KOPT-K1 (cell line): ENCODE results near the gene PPP1R14C.

Experiments used
- H3K27ac ChIP-seq: fragments of 200-600 bp; sonication (generic); 2 replicates; pipeline ENCODE4 v1.5.1; 2016; ENCODE audit warnings: antibody characterized with exemption, mild to moderate bottlenecking, low read depth, low read length; ENCODE audit not compliant: poor library complexity, severe bottlenecking
- H3K36me3 ChIP-seq: fragments of 200-600 bp; sonication (generic); 2 replicates; pipeline ENCODE4 v1.5.1; 2017; ENCODE audit warnings: antibody characterized with exemption, mild to moderate bottlenecking, low read length, moderate library complexity; ENCODE audit not compliant: insufficient read depth
- H3K9me3 ChIP-seq: fragments of 200-600 bp; sonication (generic); 2 replicates; pipeline ENCODE4 v1.5.1; 2017; ENCODE audit warnings: antibody characterized with exemption, low read length, mild to moderate bottlenecking; ENCODE audit not compliant: insufficient read depth, poor library complexity, severe bottlenecking

The PPP1R14C gene

DNA sequence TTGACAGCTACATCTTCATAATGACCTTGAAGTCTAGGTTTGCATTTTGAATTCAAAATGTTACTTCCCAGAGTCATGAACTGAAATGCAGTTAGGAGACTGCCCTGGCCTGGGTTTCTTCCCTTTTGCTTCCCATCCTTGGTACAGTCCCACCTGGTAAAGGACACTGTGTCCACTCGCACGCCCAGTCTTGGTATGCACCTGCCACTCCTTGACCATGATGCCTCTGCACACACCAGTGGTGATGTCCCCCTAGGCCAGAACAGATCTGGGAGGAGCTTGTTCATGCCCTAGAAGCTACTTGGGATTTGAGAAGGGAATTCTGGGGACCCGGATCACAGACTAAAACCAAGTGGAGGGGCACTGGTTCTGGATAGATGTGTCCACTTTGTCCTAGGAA is 3.6 kb downstream of the PPP1R14C start:
- Histone ChIP-seq H3K9me3 (peaks cover 22% of the 10 kb centered on the region), H3K36me3 (no peaks in the 10 kb centered on the region), H3K27ac (no peak overlapping the region)

DNA sequence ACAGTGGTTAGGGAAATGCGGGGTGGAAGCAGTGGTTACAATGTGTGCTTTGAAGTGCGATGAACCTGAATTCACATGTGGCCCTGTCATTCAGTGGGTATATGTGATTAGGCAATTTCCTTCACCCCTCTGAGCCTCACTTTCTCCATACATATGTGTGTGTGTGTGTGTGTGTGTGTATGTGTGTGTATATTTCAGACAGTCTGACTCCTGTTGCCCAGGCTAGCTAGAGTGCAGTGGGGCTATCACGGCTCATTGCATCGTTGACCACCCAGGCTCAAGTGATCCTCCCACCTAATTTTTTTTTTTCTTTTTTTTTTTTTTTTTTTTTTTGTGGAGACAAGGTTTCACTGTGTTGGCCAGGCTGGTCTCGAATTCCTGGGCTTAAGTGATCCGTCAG is 6.3 kb downstream of the PPP1R14C start:
- Histone ChIP-seq H3K9me3 (peaks cover under 1% of the 10 kb centered on the region), H3K27ac (no peak overlapping the region), H3K36me3 (no peaks in the 10 kb centered on the region)

DNA sequence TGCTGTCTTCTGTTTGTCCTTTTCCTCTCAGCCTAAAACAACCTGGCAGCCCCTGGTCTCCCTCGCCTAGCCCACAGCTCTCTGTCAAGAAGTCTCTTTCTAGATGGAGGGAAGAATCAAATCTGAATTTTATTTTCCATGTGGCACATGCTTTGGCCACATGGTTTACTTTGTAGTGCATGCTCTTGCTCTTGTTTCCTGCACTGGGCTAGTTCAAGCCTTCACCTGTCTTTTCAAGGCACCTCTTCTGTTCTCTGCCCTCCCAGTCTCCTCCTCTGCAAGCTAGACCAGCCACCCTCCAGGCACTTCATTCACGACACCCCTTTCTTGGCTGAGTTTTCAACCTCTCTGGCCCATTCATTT is 7.6 kb downstream of the PPP1R14C start:
- no peaks in the 10 kb centered on the region for H3K36me3 ChIP-seq
- H3K27ac ChIP-seq: no peak overlapping the region
- H3K9me3 ChIP-seq: no peaks in the 10 kb centered on the region

DNA sequence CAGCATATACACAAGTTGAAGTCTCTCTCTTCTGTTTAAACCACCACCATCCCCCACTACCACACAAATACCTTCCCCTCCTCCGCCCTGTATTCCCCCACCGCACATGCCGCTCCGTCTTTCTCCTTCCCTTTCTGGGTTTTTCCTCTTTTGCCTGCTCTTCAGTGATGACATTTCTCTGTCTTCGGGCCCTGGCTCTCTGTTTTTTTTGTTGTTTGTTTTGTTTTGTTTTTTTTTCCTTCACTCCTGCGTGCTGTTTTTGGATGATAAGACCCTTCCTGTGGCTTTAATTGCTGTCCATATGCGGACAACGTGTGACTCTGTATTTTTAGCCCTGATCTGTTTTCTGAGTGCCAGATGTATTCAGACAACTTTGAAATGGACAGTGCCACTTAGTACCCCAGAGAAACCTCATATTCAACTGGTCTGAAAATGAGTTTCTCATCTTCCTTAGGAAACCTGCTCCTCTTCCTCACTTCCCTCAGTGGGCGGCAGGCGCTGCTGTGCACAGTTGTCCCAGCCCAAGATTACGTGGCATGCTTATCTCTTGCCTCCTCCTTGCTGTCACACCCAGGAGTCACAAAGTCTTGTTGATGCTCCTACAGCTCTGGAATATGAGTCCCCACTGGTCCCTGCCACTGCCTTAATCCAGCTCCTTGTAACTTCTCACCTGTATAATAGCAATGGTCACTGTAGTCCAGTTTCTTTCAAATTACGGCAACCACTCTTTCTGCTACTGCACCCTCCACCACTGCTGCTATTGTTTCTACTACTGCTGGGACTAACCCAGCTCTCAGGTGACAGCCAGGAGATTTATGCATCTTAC is 8.2 kb downstream of the PPP1R14C start:
- Histone ChIP-seq H3K27ac (no peak overlapping the region), H3K9me3 (no peaks in the 10 kb centered on the region), H3K36me3 (no peaks in the 10 kb centered on the region)

DNA sequence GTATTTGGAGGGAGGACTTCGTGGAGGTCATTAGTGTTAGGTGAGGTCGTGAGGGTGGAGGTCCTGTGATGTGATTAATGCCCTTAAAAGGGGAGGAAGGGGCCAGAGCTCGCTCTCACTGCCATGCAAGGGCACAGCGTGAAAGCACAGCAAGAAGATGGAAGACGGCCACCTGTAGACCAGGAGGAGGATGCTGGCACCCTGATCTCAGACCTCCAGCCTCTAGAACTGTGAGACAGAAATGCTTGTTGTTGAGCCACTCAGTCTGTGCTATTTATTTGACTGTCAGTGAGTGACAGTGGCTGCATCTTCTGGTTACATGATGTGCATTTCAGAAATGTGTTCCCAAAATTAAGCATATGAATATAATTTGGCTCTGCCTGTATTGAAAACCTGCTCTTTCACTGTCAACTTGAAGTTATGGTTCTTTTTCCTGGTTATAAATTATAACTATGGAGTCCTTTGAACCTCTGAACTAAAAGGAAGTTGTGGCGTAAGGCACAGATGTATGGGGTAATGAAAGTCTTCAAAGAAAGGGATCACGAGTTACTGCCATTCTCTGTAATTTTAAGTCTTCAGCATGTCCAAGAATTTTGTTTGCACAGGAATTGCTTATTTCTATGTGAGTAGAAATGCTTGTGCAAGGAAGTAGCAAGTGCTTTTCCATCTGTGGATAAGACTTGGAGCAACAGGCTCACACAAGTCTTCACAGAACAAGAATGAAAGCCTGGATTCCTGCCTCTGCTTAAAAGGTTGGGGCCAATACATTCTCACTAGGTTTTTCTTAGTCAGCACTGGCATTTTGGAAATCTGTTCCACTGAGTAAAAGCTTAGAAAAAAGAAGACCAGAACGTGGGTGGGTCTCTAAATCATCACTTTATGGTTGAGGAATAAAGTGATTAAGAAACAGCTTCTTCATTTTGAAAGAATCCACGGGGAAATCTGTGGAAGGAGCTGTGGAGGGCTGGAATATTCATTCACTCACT is 10.3 kb downstream of the PPP1R14C start:
- Histone ChIP-seq H3K27ac (no peak overlapping the region), H3K9me3 (no peaks in the 10 kb centered on the region), H3K36me3 (no peaks in the 10 kb centered on the region)

DNA sequence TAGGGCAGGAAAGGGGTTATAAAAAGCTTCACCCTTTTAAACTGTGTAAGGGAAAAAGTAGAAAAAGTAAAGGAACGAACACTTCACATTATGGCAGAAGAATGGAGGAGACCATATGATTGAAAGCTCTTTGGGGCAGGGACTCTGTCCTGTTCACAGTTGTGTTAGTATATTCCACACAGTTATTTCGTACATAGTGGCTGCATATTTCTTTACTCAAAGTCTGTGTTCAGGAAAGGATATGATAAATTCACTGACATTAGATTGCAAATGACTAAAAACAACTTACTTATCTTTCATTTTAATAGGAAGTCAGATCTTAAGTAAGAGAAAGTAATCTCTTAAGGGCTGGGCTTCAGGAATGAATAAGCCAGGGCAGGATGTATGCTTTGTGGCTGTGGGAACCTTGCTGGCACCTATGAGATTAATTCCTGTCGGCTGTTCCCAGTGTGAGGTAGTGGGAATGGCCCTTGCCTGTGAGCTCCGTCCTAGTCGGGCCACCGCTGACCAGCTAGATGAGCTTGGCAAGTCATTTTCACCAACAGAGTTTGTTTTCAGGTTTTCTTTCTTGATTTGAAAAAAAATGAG is 11.2 kb downstream of the PPP1R14C start:
- Histone ChIP-seq H3K36me3 (no peaks in the 10 kb centered on the region), H3K27ac (no peak overlapping the region), H3K9me3 (no peaks in the 10 kb centered on the region)

DNA sequence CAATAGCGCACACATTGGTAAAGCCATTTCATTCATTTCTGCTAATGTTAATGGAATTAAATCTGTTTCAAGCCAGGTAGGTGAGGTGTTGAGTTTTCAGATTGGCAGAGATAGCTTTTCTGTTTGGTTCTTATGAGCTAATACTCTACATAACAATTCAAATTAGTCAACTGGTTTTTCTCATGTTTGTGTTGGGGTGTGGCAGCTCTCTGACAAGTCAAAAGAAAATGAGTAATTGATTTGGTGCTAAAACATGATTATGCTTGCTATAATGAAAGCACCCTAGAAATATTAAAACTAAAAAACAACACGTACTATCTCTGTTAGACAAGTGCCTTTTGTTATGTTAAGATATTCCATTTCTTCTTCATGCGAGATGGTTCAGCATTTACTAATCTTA is 13.6 kb downstream of the PPP1R14C start:
- H3K27ac ChIP-seq: no peak overlapping the region
- H3K9me3 ChIP-seq: no peaks in the 10 kb centered on the region
- no peaks in the 10 kb centered on the region for H3K36me3 ChIP-seq

DNA sequence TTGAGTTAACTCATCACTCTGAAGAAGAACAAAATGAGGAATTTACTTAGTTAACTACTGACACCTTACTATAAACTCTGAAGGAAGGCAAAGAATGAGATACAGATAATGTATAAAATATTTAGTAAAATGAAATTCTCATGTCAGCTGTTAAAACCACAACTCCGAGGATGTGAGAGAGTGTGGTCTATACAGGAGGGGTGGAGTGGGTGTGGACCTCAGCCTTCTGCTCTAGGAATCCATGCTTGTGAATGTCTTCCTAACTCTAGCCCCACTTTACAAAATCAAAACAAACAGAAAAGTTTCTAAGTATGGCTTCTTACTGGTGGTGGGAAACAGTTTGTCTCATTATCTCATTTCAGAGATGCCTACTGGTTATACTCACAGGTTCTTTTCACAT is 14.2 kb downstream of the PPP1R14C start:
- H3K27ac ChIP-seq: no peak overlapping the region
- no peaks in the 10 kb centered on the region for H3K36me3 ChIP-seq
- H3K9me3 ChIP-seq: no peaks in the 10 kb centered on the region

DNA sequence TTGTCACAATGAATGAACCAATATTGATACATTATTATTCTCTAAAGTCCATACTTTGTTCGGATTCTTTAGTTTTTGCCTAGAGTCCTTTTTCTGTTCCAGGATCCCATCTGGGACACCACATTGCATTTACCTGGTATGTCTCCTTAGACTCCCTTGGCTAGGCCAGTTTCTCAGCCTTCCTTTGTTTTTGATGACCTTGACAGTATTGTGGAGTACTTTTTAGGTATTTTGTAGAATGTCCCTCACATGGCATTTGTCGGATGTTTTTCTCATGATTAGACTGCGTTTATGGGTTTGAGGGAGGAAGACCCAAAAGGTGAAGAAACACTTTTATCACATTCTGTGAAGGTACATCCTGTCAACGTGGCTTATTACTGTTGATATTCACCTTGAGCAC is 16.9 kb downstream of the PPP1R14C start:
- Histone ChIP-seq H3K36me3 (no peaks in the 10 kb centered on the region), H3K9me3 (no peaks in the 10 kb centered on the region), H3K27ac (no peak overlapping the region)

DNA sequence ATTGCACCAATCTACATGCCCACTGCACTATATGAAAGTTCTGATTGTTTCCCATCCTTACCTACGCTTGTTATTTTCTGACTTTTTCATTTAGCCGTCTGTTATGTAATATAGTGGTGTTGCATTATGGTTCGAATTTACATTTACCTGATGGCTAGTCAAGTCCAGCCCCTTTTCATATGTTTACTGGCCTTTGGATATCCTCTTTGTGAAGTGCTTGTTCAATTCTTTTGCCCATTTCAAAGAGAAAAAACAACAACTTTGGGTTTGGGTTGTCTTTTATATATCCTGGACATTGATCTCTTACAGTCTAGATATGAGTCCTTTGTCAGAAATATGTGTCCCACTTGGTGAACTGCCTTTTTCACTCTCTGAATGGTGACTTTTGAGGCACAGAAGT is 21.1 kb downstream of the PPP1R14C start:
- Histone ChIP-seq H3K27ac (no peak overlapping the region), H3K36me3 (no peaks in the 10 kb centered on the region), H3K9me3 (no peaks in the 10 kb centered on the region)

DNA sequence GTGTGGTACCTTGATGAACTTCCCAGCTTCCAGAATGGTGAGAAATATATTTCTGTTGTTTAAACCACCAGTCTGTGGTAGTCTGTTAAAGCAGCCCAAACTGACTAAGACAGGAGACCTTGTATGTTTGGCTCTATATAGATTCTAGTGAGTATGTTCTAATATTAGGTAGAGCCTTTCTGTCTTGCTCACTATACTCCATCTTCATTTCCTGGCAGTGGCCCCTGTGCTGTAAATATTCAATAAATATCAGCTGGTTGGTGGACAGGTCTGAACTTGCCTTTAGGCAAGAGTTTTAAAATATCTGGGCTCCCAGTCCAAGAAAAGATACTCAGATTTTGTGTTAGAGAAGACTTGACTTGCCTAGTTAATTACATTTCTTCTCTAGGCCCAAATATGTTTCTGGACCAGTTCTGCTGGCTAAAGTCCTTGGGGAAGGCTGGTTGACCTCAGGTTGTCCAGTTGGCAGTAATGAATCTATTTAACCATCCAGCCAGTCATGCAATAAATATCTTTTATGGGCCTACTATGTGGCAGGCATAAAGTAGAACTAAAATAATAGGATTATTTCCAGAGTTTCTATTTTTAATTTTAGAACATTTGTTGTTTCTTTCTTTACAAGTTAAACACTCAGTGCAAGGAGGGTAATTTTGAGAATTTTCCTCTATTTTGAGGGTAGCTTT is 22.3 kb downstream of the PPP1R14C start:
- Histone ChIP-seq H3K36me3 (no peaks in the 10 kb centered on the region), H3K9me3 (no peaks in the 10 kb centered on the region), H3K27ac (no peak overlapping the region)

DNA sequence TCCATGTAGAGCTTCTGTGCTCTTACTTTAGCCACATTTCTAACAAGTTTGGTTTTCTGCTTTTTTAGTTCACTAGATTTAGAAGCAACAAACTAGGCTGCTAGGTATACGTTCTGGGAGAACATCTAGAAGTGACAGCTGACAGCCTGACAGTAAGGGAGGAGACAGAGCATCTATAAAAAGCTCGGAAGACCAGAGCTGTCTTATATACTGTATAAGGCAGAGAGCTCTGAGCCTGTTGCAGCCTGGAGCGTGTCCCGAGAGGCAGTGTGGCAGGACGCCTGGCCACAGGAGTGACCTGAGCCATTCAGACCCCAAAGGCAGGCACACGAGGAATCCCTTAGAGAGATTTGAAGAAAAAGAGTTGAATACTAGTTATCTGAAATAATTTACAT is 24.6 kb downstream of the PPP1R14C start:
- no peak overlapping the region for H3K27ac ChIP-seq

DNA sequence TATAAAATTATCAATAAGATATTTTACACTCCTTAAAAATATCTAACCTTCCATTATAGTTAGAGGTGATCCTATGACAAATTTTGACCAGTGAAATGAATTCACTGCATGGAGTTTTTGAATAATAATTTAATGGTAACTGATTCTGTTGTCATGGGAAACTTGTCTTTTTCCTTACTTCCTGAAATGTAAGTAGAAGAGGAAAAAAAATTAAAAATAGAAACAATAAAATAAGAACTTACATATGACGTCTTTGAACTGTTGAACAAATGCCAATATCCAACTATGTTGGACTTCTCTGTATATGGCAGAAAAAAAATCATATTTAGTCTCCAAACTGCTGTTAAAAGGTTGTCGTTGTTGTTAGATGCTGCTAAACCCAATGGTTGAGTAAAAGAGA is 26.3 kb downstream of the PPP1R14C start:
- Histone ChIP-seq H3K36me3 (no peaks in the 10 kb centered on the region), H3K9me3 (no peaks in the 10 kb centered on the region), H3K27ac (no peak overlapping the region)

More for the DNA sequence above, 24.6 kb downstream of the PPP1R14C start:
- H3K9me3 ChIP-seq: no peaks in the 10 kb centered on the region
- H3K36me3 ChIP-seq: no peaks in the 10 kb centered on the region

DNA sequence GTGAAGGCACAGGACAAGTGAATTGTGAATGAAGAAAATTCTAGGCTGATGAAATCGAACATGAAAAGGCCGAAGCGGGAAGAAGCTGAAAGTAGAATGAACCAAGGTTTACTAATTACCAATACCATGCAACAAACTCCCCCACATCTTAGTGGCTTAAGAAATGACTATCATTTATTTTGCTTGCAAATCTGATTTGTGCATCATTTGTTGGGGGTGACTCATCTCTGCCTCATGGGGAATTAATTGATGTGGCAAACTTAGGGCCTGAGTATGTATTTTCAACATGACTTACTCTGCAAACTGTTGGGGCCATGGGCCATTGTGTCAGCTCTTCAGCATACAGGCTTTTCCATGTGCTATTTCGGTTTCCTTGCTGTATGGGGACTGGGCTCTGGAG is 26.8 kb downstream of the PPP1R14C start:
- Histone ChIP-seq H3K36me3 (no peaks in the 10 kb centered on the region), H3K27ac (no peak overlapping the region), H3K9me3 (no peaks in the 10 kb centered on the region)

DNA sequence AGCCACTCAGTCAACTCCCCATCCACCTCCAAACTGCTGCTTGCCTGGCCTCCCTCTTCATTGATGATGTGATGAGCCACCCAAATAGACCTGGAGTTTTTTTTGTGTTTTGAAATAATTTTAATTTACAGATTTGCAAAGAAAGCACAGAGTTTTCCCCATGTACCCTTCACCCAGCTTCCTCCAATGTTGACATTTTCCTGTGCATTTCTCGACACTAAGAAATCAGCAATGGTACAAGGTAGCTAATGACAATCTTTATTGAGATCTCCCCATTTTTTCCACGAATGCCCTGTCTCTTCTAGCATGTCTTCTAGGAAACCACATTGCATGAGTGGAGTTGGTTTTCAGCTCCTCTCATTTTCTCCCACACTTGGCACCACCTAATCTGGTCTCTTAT is 30.1 kb downstream of the PPP1R14C start:
- no peak overlapping the region for H3K27ac ChIP-seq
- H3K36me3 ChIP-seq: no peaks in the 10 kb centered on the region
- H3K9me3 ChIP-seq: no peaks in the 10 kb centered on the region
